HepG2 (cell line): Measurements from ENCODE around the gene ANKRD27. TPM values are rescaled to one million over a fixed set of nuclear protein-coding genes. Genes with fewer than 3 reads are reported as not detected.

ENCODE experiments used
- ATAD3A ChIP-seq: sonication (generic); formaldehyde crosslinking; IDR thresholded peaks from 2 replicates; pipeline ENCODE4 v1.4.0; 2020; ENCODE audit warnings: missing genetic modification reagents
- CBX2 ChIP-seq, 2 experiments: fragments of 200-600 bp in 1 of 2; sonication (generic); formaldehyde crosslinking in 1 of 2; IDR thresholded peaks; 2 replicates each; pipeline versions ENCODE4 v1.7.0 to v1.8.1; 2018 to 2022; ENCODE audit warnings: low read depth in 2 of 2, low read length in 1 of 2, mild to moderate bottlenecking in 1 of 2, missing genetic modification reagents in 1 of 2
- EED ChIP-seq: sonication (generic); formaldehyde crosslinking; IDR thresholded peaks from 2 replicates; pipeline ENCODE4 v1.5.0; 2020; ENCODE audit warnings: mild to moderate bottlenecking, missing genetic modification reagents
- HCFC1 ChIP-seq: fragments of 150-350 bp; IDR thresholded peaks from 2 replicates; pipeline ENCODE4 v1.6.1; 2014; ENCODE audit warnings: low read depth, low read length
- KLF13 ChIP-seq: sonication (generic); formaldehyde crosslinking; IDR thresholded peaks from 2 replicates; pipeline ENCODE4 v1.4.0; 2020; ENCODE audit warnings: mild to moderate bottlenecking, missing genetic modification reagents
- NBN ChIP-seq: fragments of 450-650 bp; conservative IDR thresholded peaks from 2 replicates; pipeline ENCODE4 v1.6.1; 2017
- NFRKB ChIP-seq: fragments of 450-650 bp; IDR thresholded peaks from 2 replicates; pipeline ENCODE4 v1.6.1; 2017
- NKX3-1 ChIP-seq: sonication (generic); formaldehyde crosslinking; IDR thresholded peaks from 2 replicates; pipeline ENCODE4 v1.5.0; 2020; ENCODE audit warnings: missing genetic modification reagents
- NONO ChIP-seq, 2 experiments: fragments of 450-650 bp in 1 of 2; sonication (generic) in 1 of 2; formaldehyde crosslinking in 1 of 2; IDR thresholded peaks in 1 of 2; conservative IDR thresholded peaks in 1 of 2; 2 replicates each; pipeline versions ENCODE4 v1.6.1 to v1.8.0; 2017 to 2022; ENCODE audit warnings: mild to moderate bottlenecking in 1 of 2, missing genetic modification reagents in 1 of 2, moderate library complexity in 1 of 2
- POLR2AphosphoS2 ChIP-seq: IDR thresholded peaks from 2 replicates; pipeline ENCODE4 v1.6.1; 2011; ENCODE audit warnings: low read depth, low read length, improper control_type of control experiment
- RARG ChIP-seq: sonication (generic); formaldehyde crosslinking; IDR thresholded peaks from 2 replicates; pipeline ENCODE4 v1.4.0; 2020; ENCODE audit warnings: low read depth, mild to moderate bottlenecking, missing genetic modification reagents
- SIX4 ChIP-seq: sonication (generic); formaldehyde crosslinking; IDR thresholded peaks from 2 replicates; pipeline ENCODE4 v1.4.0; 2020; ENCODE audit warnings: missing genetic modification reagents
- TBP ChIP-seq: sonication (generic); formaldehyde crosslinking; IDR thresholded peaks from 2 replicates; pipeline ENCODE4 v1.5.0; 2020; ENCODE audit warnings: missing genetic modification reagents
- ZNF558 ChIP-seq: sonication (generic); formaldehyde crosslinking; IDR thresholded peaks from 2 replicates; pipeline ENCODE4 v1.9.0; 2022; ENCODE audit warnings: mild to moderate bottlenecking, missing genetic modification reagents, borderline replicate concordance
- ZNF841 ChIP-seq: sonication (generic); formaldehyde crosslinking; IDR thresholded peaks from 2 replicates; pipeline ENCODE4 v1.8.1; 2023; ENCODE audit warnings: missing genetic modification reagents, borderline replicate concordance
- ZNF850 ChIP-seq: sonication (generic); formaldehyde crosslinking; conservative IDR thresholded peaks from 2 replicates; pipeline ENCODE4 v1.9.0; 2021; ENCODE audit warnings: mild to moderate bottlenecking, missing genetic modification reagents
- polyA plus RNA-seq, 8 experiments: library from polyadenylated mRNA; depleted of rRNA in 3 of 8; stranded (reverse) in 7 of 8; unstranded in 1 of 8; fragments of >200 nt; fragmentation: Illumina TruSeq in 4 of 8; extraction: Trizol in 4 of 8; gene quantifications; 2 replicates each; pipeline versions ENCODE4 v1.2.1 to v1.2.3, GENCODE V29; 2011 to 2016; ENCODE audit warnings: low read depth in 4 of 8, missing spikeins in 1 of 8, mixed read lengths in 1 of 8; ENCODE audit not compliant: insufficient read depth in 1 of 8
- total RNA-seq, 5 experiments: library from RNA; depleted of rRNA; stranded (reverse); fragments of >200 nt; fragmentation: Illumina TruSeq; extraction: Trizol; gene quantifications; 2 replicates each; pipeline ENCODE4 v1.2.3, GENCODE V29; 2016; ENCODE audit warnings: low read depth in 1 of 5
- TF ChIP-seq, protein P1 (sequence below): sonication (generic); formaldehyde crosslinking; IDR thresholded peaks from 2 replicates; pipeline ENCODE4; 2020; ENCODE audit warnings: missing genetic modification reagents, mild to moderate bottlenecking, borderline replicate concordance
- TF ChIP-seq, protein P2 (sequence below): IDR thresholded peaks from 2 replicates; pipeline ENCODE4 v1.6.1; 2016; ENCODE audit warnings: missing biosample characterization, missing genetic modification reagents, low read depth
- TF ChIP-seq, protein P3 (sequence below): sonication (generic); formaldehyde crosslinking; IDR thresholded peaks from 2 replicates; pipeline ENCODE4 v1.9.0; 2021; ENCODE audit warnings: missing genetic modification reagents, mild to moderate bottlenecking, borderline replicate concordance
- TF ChIP-seq, protein P4 (sequence below): sonication (generic); formaldehyde crosslinking; IDR thresholded peaks from 2 replicates; pipeline ENCODE4 v1.8.0; 2022; ENCODE audit warnings: low read depth, missing genetic modification reagents

ANKRD27 gene
- total and polyA plus RNA-seq, 2 of the 13 experiments (the other 11 are each of a cell fraction or from before 2014, with no cell fraction given), result 22.2 to 23.7 TPM

DNA sequence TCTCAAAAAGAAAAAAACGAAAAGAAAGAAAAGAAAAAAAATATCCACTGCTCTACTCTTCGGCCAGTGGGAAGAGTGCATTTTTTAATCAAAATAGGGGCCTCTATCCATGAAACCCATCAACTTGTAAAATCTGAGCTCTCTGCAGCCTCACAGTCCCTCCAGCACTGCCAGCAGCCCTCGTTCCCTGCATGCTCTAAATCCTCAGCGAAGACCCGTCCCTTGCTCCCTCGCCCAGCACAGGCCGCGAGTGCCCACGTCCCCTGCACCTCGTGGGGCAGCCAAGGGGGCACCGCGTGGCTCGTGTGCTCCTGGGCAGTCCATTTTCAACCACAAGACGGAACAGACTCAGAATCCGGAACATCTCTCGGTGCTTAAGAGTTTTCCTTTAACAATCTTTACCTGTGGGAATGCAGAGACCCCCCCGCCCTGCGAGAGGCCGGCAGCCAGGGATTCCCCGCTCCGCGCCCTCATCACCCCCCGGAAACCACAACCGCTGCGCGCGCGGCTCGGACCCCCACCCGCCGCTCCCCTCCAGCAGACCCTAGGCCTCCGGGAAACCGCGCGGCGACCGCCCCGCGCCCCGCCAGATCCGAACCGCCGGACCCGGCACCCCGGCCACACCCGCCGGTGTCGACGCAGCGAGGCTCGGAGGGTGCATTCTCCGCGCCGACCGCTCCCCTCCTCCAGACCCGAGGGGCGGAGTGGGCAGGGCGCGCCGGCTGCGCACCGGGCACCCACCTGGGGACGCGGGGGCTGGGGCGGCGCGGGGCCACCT is 638 bp downstream of the ANKRD27 start (continued):
- TF ChIP-seq, protein P1, sequence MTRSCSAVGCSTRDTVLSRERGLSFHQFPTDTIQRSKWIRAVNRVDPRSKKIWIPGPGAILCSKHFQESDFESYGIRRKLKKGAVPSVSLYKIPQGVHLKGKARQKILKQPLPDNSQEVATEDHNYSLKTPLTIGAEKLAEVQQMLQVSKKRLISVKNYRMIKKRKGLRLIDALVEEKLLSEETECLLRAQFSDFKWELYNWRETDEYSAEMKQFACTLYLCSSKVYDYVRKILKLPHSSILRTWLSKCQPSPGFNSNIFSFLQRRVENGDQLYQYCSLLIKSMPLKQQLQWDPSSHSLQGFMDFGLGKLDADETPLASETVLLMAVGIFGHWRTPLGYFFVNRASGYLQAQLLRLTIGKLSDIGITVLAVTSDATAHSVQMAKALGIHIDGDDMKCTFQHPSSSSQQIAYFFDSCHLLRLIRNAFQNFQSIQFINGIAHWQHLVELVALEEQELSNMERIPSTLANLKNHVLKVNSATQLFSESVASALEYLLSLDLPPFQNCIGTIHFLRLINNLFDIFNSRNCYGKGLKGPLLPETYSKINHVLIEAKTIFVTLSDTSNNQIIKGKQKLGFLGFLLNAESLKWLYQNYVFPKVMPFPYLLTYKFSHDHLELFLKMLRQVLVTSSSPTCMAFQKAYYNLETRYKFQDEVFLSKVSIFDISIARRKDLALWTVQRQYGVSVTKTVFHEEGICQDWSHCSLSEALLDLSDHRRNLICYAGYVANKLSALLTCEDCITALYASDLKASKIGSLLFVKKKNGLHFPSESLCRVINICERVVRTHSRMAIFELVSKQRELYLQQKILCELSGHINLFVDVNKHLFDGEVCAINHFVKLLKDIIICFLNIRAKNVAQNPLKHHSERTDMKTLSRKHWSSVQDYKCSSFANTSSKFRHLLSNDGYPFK, result no peak
- no peak for TF ChIP-seq NKX3-1 (CRISPR knock-in tag)
- no peak for TF ChIP-seq EED (CRISPR knock-in tag)
- TF ChIP-seq KLF13 (CRISPR knock-in tag), result no peak
- TF ChIP-seq, protein P2, sequence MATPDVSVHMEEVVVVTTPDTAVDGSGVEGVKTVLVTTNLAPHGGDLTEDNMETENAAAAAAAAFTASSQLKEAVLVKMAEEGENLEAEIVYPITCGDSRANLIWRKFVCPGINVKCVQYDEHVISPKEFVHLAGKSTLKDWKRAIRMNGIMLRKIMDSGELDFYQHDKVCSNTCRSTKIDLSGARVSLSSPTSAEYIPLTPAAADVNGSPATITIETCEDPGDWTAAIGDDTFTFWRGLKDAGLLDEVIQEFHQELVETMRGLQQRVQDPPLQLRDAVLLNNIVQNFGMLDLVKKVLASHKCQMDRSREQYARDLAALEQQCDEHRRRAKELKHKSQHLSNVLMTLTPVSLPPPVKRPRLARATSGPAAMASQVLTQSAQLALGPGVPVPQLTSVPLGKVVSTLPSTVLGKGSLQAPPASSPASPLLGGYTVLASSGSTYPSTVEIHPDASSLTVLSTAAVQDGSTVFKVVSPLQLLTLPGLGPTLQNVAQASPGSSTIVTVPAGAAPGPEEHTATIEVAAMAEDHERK (CRISPR knock-in tag), result no peak
- peak; percentile 37; the same call in 1 of the 2 replicates for TF ChIP-seq ZNF841 (CRISPR knock-in tag)
- no peak for TF ChIP-seq NFRKB
- TF ChIP-seq, protein P3, sequence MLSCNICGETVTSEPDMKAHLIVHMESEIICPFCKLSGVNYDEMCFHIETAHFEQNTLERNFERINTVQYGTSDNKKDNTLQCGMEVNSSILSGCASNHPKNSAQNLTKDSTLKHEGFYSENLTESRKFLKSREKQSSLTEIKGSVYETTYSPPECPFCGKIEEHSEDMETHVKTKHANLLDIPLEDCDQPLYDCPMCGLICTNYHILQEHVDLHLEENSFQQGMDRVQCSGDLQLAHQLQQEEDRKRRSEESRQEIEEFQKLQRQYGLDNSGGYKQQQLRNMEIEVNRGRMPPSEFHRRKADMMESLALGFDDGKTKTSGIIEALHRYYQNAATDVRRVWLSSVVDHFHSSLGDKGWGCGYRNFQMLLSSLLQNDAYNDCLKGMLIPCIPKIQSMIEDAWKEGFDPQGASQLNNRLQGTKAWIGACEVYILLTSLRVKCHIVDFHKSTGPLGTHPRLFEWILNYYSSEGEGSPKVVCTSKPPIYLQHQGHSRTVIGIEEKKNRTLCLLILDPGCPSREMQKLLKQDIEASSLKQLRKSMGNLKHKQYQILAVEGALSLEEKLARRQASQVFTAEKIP (CRISPR knock-in tag), result no peak
- no peak for TF ChIP-seq SIX4 (CRISPR knock-in tag)
- TF ChIP-seq NONO (IDR thresholded peaks at IDR 0.05), result no peak
- TF ChIP-seq NONO (CRISPR knock-in tag; conservative IDR thresholded peaks at IDR 0.05), result 0 out of 2 replicates have a peak, but pooled peaks have one; percentile 6
- no peak for TF ChIP-seq POLR2AphosphoS2
- TF ChIP-seq HCFC1, result no peak
- no peak for TF ChIP-seq CBX2 (IDR thresholded peaks at IDR 0.05; ENCODE audit: low read depth, low read length)
- no peak for TF ChIP-seq CBX2 (CRISPR knock-in tag; IDR thresholded peaks at IDR 0.05; ENCODE audit: low read depth)
- TF ChIP-seq ZNF850 (CRISPR knock-in tag), result no peak
- TF ChIP-seq TBP (CRISPR knock-in tag), result no peak
- TF ChIP-seq ATAD3A (CRISPR knock-in tag), result no peak
- TF ChIP-seq NBN, result no peak
- TF ChIP-seq, protein P4, sequence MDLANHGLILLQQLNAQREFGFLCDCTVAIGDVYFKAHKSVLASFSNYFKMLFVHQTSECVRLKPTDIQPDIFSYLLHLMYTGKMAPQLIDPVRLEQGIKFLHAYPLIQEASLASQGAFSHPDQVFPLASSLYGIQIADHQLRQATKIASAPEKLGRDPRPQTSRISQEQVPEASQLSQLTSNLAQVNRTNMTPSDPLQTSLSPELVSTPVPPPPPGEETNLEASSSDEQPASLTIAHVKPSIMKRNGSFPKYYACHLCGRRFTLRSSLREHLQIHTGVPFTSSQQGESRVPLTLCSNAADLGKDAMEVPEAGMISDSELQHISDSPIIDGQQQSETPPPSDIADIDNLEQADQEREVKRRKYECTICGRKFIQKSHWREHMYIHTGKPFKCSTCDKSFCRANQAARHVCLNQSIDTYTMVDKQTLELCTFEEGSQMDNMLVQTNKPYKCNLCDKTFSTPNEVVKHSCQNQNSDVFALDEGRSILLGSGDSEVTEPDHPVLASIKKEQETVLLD (CRISPR knock-in tag), result 0 out of 2 replicates have a peak, but pooled peaks have one; percentile 43
- no peak for TF ChIP-seq RARG (CRISPR knock-in tag)
- 0 out of 2 replicates have a peak, but pooled peaks have one; percentile 24 for TF ChIP-seq ZNF558 (CRISPR knock-in tag)
